Stimulated activated naive CD8-positive, alpha-beta T cell treated with anti-CD3 and anti-CD28 coated beads, Interleukin-15, Interleukin-2, amounts not matched to agents 100 ng/mL and 50 ng/mL, for 24 hours (primary cell): ENCODE results near the gene CLMN.

Experiments
- H3K27ac Mint-ChIP-seq: one replicate; pipeline ENCODE4 v1.8.0; 2021; ENCODE audit warnings: mild to moderate bottlenecking, mixed read lengths
- H3K27me3 Mint-ChIP-seq: one replicate; pipeline ENCODE4 v1.8.0; 2021; ENCODE audit warnings: mixed read lengths
- H3K36me3 Mint-ChIP-seq: one replicate; pipeline ENCODE4 v1.8.0; 2021; ENCODE audit warnings: low read depth, mixed read lengths
- H3K4me1 Mint-ChIP-seq: one replicate; pipeline ENCODE4 v1.8.0; 2021; ENCODE audit warnings: low read depth, mixed read lengths
- H3K4me3 Mint-ChIP-seq: one replicate; pipeline ENCODE4 v1.8.0; 2021; ENCODE audit warnings: mild to moderate bottlenecking, mixed read lengths
- H3K9me3 Mint-ChIP-seq: one replicate; pipeline ENCODE4 v1.8.0; 2021; ENCODE audit warnings: mixed read lengths

Gene CLMN

GRCh38 chr14:95233702-95234241, 85.9 kb downstream of the CLMN start:
- Mint-ChIP-seq H3K36me3 (no peaks in the 10 kb centered on the region), H3K4me1 (no peaks in the 10 kb centered on the region), H3K27me3 (no peaks in the 10 kb centered on the region), H3K4me3 (no peak overlapping the region), H3K9me3 (no peaks in the 10 kb centered on the region), H3K27ac (no peak overlapping the region)

DNA sequence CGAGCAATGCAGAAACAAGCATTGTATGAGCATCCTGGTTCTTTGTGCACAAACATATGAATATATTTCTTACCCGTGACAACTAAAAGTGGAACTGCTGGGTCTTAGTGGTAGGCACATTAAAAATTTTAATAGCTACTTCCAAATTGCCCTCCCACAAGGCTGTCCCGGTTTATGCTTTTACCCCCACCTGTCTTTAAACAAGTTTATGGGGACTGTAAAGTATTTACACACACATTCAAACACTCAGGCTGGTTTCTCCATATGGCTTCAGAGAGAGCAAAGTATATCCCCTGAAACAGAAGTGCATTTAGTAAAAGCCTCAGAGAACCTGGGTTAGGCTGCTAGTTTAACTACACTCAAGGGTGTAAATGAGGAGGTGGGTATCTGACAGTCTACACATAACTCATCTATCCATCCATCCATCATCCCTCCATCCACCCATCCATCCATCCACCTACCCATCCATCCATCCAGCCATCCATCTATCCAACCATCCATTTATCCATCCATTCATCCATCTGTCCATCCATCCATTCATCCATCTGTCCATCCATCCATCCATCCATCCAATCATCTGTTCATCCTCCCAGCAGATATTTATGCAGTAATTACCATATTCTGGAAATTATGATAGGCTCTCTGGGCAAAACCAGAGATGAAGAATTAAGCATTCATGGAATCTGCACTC, 86.7 kb downstream of the CLMN start:
- Mint-ChIP-seq H3K27me3 (no peaks in the 10 kb centered on the region), H3K4me3 (no peak overlapping the region), H3K4me1 (no peaks in the 10 kb centered on the region), H3K9me3 (no peaks in the 10 kb centered on the region), H3K27ac (no peak overlapping the region), H3K36me3 (no peaks in the 10 kb centered on the region)

DNA sequence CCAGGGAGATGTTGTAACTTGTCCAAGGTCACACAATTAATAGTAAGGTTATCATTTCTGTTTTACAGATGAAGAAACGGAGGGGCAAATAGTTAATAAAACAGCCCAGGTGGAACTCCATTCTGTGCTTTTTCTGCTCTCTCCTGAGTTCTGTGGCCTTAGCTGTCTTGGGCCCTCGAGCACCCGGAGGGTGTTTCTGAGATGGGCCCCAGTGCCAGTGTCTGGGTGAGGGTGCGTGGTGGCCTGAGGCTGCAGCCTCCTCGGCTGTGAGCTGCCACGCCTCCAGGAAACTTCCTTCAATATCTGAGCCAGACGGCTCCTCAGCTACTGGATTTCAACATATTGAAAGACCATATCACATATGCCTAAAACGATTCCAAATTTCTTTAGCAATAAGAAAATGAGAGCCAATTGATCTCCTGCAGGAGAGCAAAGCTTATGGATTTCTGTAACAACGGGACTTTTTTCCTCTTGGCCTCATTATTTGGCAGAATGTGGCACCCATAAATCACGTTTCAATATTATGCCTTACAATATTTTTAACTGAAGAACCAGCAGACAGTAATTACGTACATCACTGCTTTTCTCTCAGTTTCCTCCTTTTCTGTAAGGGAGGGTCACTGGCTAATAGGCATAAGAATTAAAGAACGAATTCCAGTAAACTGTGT, 87.6 kb downstream of the CLMN start:
- H3K27me3 Mint-ChIP-seq: no peaks in the 10 kb centered on the region
- no peaks in the 10 kb centered on the region for H3K36me3 Mint-ChIP-seq
- no peaks in the 10 kb centered on the region for H3K4me1 Mint-ChIP-seq
- no peak overlapping the region for H3K4me3 Mint-ChIP-seq
- no peaks in the 10 kb centered on the region for H3K9me3 Mint-ChIP-seq
- no peak overlapping the region for H3K27ac Mint-ChIP-seq

GRCh38 chr14:95229749-95230148, 90.0 kb downstream of the CLMN start:
- H3K27me3 Mint-ChIP-seq: no peaks in the 10 kb centered on the region
- no peaks in the 10 kb centered on the region for H3K36me3 Mint-ChIP-seq
- H3K9me3 Mint-ChIP-seq: no peaks in the 10 kb centered on the region
- no peak overlapping the region for H3K27ac Mint-ChIP-seq
- no peaks in the 10 kb centered on the region for H3K4me1 Mint-ChIP-seq
- no peak overlapping the region for H3K4me3 Mint-ChIP-seq

DNA sequence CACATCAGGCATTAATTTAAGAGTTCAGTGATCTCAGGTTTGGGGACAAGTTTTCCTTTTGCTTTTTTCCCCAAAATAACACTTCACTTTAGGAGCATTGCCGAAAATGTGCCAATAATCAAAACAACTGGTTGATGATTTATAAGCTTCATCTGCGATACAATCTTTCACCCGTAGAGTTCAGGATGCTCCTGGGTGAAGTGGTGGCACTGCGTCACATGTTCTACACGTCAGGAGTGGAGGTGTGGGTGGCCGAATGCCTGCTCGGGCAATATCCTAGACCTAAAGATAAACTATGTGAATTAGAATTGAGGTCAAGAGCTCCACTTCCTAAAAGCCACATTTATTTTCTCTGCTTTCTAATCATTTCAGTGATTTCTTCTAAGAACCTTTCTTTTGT, 91.5 kb downstream of the CLMN start:
- Mint-ChIP-seq H3K4me3 (no peak overlapping the region), H3K27me3 (no peaks in the 10 kb centered on the region), H3K36me3 (no peaks in the 10 kb centered on the region), H3K4me1 (no peaks in the 10 kb centered on the region), H3K27ac (no peak overlapping the region), H3K9me3 (no peaks in the 10 kb centered on the region)

DNA sequence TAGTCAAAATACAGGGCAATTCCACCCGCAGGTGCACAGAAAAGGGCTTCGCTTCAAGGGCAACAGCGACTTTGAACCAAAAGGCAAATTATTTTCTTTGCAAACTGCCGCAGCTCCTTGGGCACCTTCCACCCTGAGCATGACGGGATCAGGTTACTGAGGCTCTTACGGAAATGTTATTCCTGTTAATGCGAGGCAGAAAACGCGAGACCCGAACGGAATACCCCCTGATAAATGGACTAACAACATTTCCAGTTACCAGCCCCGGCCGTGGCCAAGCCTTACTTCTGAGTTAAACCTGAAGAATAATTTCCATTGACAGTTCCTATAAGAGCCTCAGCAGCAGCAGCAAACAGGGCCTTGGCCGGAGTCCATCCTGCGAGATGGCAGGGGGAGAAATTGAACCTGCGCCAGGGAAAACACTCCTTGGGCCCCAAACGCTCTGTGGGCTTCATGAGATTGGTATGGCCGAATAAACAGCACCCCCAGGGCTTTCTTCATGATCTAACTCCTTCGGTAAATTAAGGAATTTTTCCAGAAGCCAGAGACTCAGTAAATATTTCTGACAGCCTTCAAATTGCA, 92.3 kb downstream of the CLMN start:
- no peaks in the 10 kb centered on the region for H3K36me3 Mint-ChIP-seq
- no peak overlapping the region for H3K4me3 Mint-ChIP-seq
- no peak overlapping the region for H3K27ac Mint-ChIP-seq
- no peaks in the 10 kb centered on the region for H3K9me3 Mint-ChIP-seq
- no peaks in the 10 kb centered on the region for H3K27me3 Mint-ChIP-seq
- H3K4me1 Mint-ChIP-seq: no peaks in the 10 kb centered on the region

- H3K4me1 Mint-ChIP-seq: no peaks in the 10 kb centered on the region
- no peak overlapping the region for H3K4me3 Mint-ChIP-seq
- no peaks in the 10 kb centered on the region for H3K9me3 Mint-ChIP-seq
- H3K36me3 Mint-ChIP-seq: no peaks in the 10 kb centered on the region
- H3K27ac Mint-ChIP-seq: no peak overlapping the region
- H3K27me3 Mint-ChIP-seq: no peaks in the 10 kb centered on the region
Observed at GRCh38 chr14:95226801-95227200, 92.9 kb downstream of the CLMN start.

- Mint-ChIP-seq H3K9me3 (no peaks in the 10 kb centered on the region), H3K4me1 (no peaks in the 10 kb centered on the region), H3K27ac (no peak overlapping the region), H3K4me3 (no peak overlapping the region), H3K36me3 (no peaks in the 10 kb centered on the region), H3K27me3 (no peaks in the 10 kb centered on the region)
Observed at GRCh38 chr14:95225251-95225887, 94.3 kb downstream of the CLMN start.

DNA sequence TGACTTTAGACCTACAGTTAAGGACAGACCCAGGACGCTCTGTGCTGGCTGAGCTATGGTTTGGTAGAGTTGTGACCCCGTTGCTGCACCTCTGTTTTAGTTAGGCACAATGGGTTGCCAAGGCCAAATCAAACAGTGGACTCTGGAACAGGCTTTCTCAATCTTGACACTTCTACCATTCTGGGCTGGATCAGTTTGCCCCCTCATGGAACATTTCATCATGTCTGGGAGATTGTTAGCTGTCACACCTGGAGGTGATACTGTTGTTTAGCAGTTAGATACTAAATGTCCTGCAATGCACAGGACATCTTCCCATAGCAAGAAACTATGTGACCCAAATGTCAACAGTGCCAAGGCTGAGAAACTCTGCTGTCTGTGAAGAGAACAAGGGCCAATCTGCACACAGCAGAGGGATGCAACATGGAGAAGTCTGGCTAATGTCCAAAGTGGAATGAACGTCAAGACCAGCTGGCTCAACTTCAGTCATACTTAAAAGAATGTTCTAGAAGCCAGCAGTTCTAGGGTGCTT, 96.8 kb downstream of the CLMN start:
- H3K36me3 Mint-ChIP-seq: no peaks in the 10 kb centered on the region
- H3K27ac Mint-ChIP-seq: no peak overlapping the region
- no peaks in the 10 kb centered on the region for H3K9me3 Mint-ChIP-seq
- H3K4me1 Mint-ChIP-seq: no peaks in the 10 kb centered on the region
- no peak overlapping the region for H3K4me3 Mint-ChIP-seq
- H3K27me3 Mint-ChIP-seq: no peaks in the 10 kb centered on the region

DNA sequence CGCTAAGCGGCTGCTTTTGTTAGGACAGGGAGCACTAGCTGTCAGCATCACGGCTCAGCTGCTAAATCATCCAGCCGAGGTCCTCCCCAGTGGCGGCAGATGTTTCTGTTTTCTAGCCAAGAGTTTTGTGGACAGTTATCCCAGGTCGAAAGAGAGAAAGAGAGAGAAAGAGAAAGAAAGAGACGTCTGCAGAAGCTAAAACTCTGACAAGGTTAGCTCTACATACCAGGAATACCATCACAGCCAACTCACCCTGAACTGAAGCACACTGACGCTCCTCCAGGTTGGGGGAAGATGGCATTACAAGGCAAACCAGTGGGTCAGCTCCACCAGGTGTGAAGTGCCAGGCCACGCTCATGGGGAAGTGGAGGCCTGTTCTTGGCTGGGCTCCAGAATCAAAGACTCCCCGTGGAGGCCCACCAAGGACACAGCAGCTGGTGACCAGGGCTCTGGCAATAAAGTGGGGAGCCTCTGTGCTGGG, 97.5 kb downstream of the CLMN start:
- Mint-ChIP-seq H3K27ac (no peak overlapping the region), H3K27me3 (no peaks in the 10 kb centered on the region), H3K4me1 (no peaks in the 10 kb centered on the region), H3K36me3 (no peaks in the 10 kb centered on the region), H3K4me3 (no peak overlapping the region), H3K9me3 (no peaks in the 10 kb centered on the region)

- Mint-ChIP-seq H3K27ac (no peak overlapping the region), H3K27me3 (no peaks in the 10 kb centered on the region), H3K4me3 (no peak overlapping the region), H3K4me1 (no peaks in the 10 kb centered on the region), H3K9me3 (no peaks in the 10 kb centered on the region), H3K36me3 (no peaks in the 10 kb centered on the region)
Observed at GRCh38 chr14:95221531-95221930, 98.2 kb downstream of the CLMN start.

DNA sequence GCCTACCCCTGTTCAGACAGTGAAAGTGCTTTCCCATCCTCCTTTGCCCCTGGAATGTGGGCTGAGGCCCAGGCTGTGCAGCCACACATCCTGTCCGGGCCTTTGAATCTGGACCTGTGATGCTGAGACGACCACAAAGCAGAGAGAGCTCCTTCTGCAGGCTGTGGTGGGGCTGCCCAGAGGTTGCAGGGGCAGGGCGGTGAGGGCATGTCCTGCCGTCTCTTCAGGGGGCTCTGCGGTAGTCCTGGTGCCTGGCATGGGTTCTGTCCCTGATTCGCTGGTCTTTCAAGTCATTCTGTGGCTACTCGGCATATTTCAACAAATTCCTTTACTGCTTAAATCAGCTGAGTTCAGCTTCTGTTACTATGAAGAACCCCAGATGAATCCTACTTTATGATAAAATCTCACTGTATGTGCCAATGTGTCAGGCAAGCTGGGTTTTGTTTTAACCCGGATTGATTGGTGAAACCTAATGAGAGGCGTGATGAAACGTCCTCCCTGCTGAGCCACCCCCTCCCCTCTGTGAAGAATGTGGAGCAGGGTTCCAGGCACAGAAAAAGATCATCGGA, 99.0 kb downstream of the CLMN start:
- no peak overlapping the region for H3K27ac Mint-ChIP-seq
- no peaks in the 10 kb centered on the region for H3K27me3 Mint-ChIP-seq
- no peaks in the 10 kb centered on the region for H3K9me3 Mint-ChIP-seq
- H3K4me1 Mint-ChIP-seq: no peaks in the 10 kb centered on the region
- H3K36me3 Mint-ChIP-seq: no peaks in the 10 kb centered on the region
- no peak overlapping the region for H3K4me3 Mint-ChIP-seq

DNA sequence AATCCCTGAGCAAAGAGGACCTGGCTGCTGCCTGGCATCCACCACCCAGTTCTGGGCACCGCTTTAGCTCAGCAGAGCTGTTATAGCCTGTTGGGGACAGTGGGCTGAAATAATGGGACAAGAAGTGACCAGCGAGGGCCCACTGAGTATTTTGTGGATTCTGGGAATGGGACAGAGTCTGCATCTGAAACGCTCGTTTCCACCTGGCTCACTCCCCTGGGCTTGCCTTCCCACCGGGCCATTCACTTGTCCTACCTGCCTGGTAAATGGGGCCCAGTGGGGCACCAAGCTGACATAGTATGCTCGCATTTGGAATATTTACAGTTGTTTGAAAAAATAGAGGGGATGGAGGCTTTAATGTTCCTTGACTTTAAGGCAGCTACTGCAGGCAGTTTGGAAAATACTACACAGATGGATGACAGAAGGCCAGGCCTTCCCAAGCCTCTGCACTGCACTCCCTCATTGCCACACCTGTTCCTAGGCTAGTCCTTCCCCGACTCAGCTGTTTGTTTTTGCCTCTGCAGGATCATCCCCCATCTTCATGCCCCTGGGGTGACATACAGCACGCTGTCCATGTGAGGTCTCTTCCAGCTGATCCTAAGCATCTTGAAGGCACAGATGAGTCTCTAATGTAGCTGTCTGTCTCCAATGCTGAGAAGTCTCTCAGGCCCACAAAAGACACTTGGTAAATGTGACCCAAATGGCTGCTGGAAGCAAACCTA, 101.1 kb downstream of the CLMN start:
- Mint-ChIP-seq H3K9me3 (no peaks in the 10 kb centered on the region), H3K36me3 (no peaks in the 10 kb centered on the region), H3K4me1 (no peaks in the 10 kb centered on the region), H3K27ac (no peak overlapping the region), H3K4me3 (no peak overlapping the region), H3K27me3 (no peaks in the 10 kb centered on the region)

DNA sequence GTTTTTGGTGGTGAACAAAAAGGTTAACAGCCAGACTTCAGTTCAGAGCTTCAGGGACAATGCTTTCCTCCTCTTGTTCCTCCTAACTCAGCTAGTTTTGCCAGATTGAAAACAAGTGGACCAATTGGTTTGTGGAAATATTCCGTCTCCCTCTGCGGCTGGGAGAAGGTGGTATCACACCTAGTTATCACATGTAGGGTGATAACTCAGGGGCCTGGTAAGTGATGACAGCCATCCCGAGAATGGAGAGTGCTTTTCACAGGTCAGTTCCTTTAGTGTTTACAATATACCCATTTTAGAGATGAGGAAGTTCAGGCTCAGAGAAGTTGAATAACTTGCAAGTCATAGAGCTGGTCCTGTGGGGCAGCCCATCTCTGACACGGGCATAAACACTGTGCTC, 101.7 kb downstream of the CLMN start:
- Mint-ChIP-seq H3K36me3 (no peaks in the 10 kb centered on the region), H3K27ac (no peak overlapping the region), H3K4me3 (no peak overlapping the region), H3K9me3 (no peaks in the 10 kb centered on the region), H3K4me1 (no peaks in the 10 kb centered on the region), H3K27me3 (no peaks in the 10 kb centered on the region)
